ENCODE measurements around the gene ARFGAP2.

The ARFGAP2 gene

GRCh38 chr11:47156333-47156732 is 20.3 kb downstream of the ARFGAP2 start:
- Histone ChIP-seq H3K27ac (ENCODE audit: low read depth, low read length) (no peak overlapping the region), H3K9ac (ENCODE audit: low read depth, low read length) (no peak overlapping the region), H3K4me3 (ENCODE audit: low read depth, low read length) (no peak overlapping the region), H3K27me3 (ENCODE audit: control insufficient read depth, insufficient read depth, low read length) (no peaks in the 10 kb centered on the region), H3K9me3 (ENCODE audit: control insufficient read depth, insufficient read depth, low read length) (no peaks in the 10 kb centered on the region), H3K4me1 (ENCODE audit: control insufficient read depth, insufficient read depth, low read length) (peaks cover 11% of the 10 kb centered on the region), H3K36me3 (ENCODE audit: control insufficient read depth, insufficient read depth, low read length) (no peaks in the 10 kb centered on the region)

GRCh38 chr11:47155879-47156278 is 20.8 kb downstream of the ARFGAP2 start:
- H3K4me1 ChIP-seq (ENCODE audit: control insufficient read depth, insufficient read depth, low read length) = peaks cover 11% of the 10 kb centered on the region

GRCh38 chr11:47154616-47155570 is 21.8 kb downstream of the ARFGAP2 start:
- H3K4me3 ChIP-seq (ENCODE audit: low read depth, low read length) = no peak overlapping the region

More at GRCh38 chr11:47155879-47156278, 20.8 kb downstream of the ARFGAP2 start:
- Histone ChIP-seq H3K27ac (ENCODE audit: low read depth, low read length) (no peak overlapping the region), H3K9me3 (ENCODE audit: control insufficient read depth, insufficient read depth, low read length) (no peaks in the 10 kb centered on the region), H3K9ac (ENCODE audit: low read depth, low read length) (no peak overlapping the region), H3K4me3 (ENCODE audit: low read depth, low read length) (no peak overlapping the region), H3K36me3 (ENCODE audit: control insufficient read depth, insufficient read depth, low read length) (no peaks in the 10 kb centered on the region), H3K27me3 (ENCODE audit: control insufficient read depth, insufficient read depth, low read length) (no peaks in the 10 kb centered on the region)

GRCh38 chr11:47152953-47153950 is 23.4 kb downstream of the ARFGAP2 start:
- Histone ChIP-seq H3K27ac (ENCODE audit: low read depth, low read length) (no peak overlapping the region), H3K4me3 (ENCODE audit: low read depth, low read length) (no peak overlapping the region), H3K9ac (ENCODE audit: low read depth, low read length) (no peak overlapping the region), H3K9me3 (ENCODE audit: control insufficient read depth, insufficient read depth, low read length) (no peaks in the 10 kb centered on the region), H3K36me3 (ENCODE audit: control insufficient read depth, insufficient read depth, low read length) (no peaks in the 10 kb centered on the region), H3K27me3 (ENCODE audit: control insufficient read depth, insufficient read depth, low read length) (no peaks in the 10 kb centered on the region), H3K4me1 (ENCODE audit: control insufficient read depth, insufficient read depth, low read length) (peaks cover 11% of the 10 kb centered on the region)

More at GRCh38 chr11:47154616-47155570, 21.8 kb downstream of the ARFGAP2 start:
- H3K4me1 ChIP-seq (ENCODE audit: control insufficient read depth, insufficient read depth, low read length) = peaks cover 11% of the 10 kb centered on the region
- no peaks in the 10 kb centered on the region for H3K9me3 ChIP-seq (ENCODE audit: control insufficient read depth, insufficient read depth, low read length)
- H3K27ac ChIP-seq (ENCODE audit: low read depth, low read length) = no peak overlapping the region
- H3K27me3 ChIP-seq (ENCODE audit: control insufficient read depth, insufficient read depth, low read length) = no peaks in the 10 kb centered on the region
- no peak overlapping the region for H3K9ac ChIP-seq (ENCODE audit: low read depth, low read length)
- no peaks in the 10 kb centered on the region for H3K36me3 ChIP-seq (ENCODE audit: control insufficient read depth, insufficient read depth, low read length)

- Histone ChIP-seq H3K9me3 (ENCODE audit: control insufficient read depth, insufficient read depth, low read length) (no peaks in the 10 kb centered on the region), H3K4me1 (ENCODE audit: control insufficient read depth, insufficient read depth, low read length) (peaks cover 11% of the 10 kb centered on the region), H3K36me3 (ENCODE audit: control insufficient read depth, insufficient read depth, low read length) (no peaks in the 10 kb centered on the region), H3K4me3 (ENCODE audit: low read depth, low read length) (no peak overlapping the region), H3K9ac (ENCODE audit: low read depth, low read length) (no peak overlapping the region), H3K27me3 (ENCODE audit: control insufficient read depth, insufficient read depth, low read length) (no peaks in the 10 kb centered on the region), H3K27ac (ENCODE audit: low read depth, low read length) (no peak overlapping the region)
Observed at GRCh38 chr11:47152126-47152952, 24.3 kb downstream of the ARFGAP2 start.

GRCh38 chr11:47149782-47150181 is 26.9 kb downstream of the ARFGAP2 start:
- no peaks in the 10 kb centered on the region for H3K36me3 ChIP-seq (ENCODE audit: control insufficient read depth, insufficient read depth, low read length)
- H3K27me3 ChIP-seq (ENCODE audit: control insufficient read depth, insufficient read depth, low read length) = no peaks in the 10 kb centered on the region
- H3K4me1 ChIP-seq (ENCODE audit: control insufficient read depth, insufficient read depth, low read length) = peaks cover 11% of the 10 kb centered on the region
- H3K9me3 ChIP-seq (ENCODE audit: control insufficient read depth, insufficient read depth, low read length) = no peaks in the 10 kb centered on the region
- no peak overlapping the region for H3K4me3 ChIP-seq (ENCODE audit: low read depth, low read length)
- no peak overlapping the region for H3K27ac ChIP-seq (ENCODE audit: low read depth, low read length)
- no peak overlapping the region for H3K9ac ChIP-seq (ENCODE audit: low read depth, low read length)

- peaks cover 11% of the 10 kb centered on the region for H3K4me1 ChIP-seq (ENCODE audit: control insufficient read depth, insufficient read depth, low read length)
- H3K27ac ChIP-seq (ENCODE audit: low read depth, low read length) = no peak overlapping the region
Observed at GRCh38 chr11:47148903-47149531, 27.7 kb downstream of the ARFGAP2 start.

GRCh38 chr11:47148270-47148669 is 28.4 kb downstream of the ARFGAP2 start:
- H3K36me3 ChIP-seq (ENCODE audit: control insufficient read depth, insufficient read depth, low read length) = no peaks in the 10 kb centered on the region
- H3K4me3 ChIP-seq (ENCODE audit: low read depth, low read length) = no peak overlapping the region
- no peaks in the 10 kb centered on the region for H3K27me3 ChIP-seq (ENCODE audit: control insufficient read depth, insufficient read depth, low read length)
- no peaks in the 10 kb centered on the region for H3K9me3 ChIP-seq (ENCODE audit: control insufficient read depth, insufficient read depth, low read length)
- peaks cover 7% of the 10 kb centered on the region for H3K4me1 ChIP-seq (ENCODE audit: control insufficient read depth, insufficient read depth, low read length)
- no peak overlapping the region for H3K9ac ChIP-seq (ENCODE audit: low read depth, low read length)
- H3K27ac ChIP-seq (ENCODE audit: low read depth, low read length) = no peak overlapping the region

More at GRCh38 chr11:47148903-47149531, 27.7 kb downstream of the ARFGAP2 start:
- Histone ChIP-seq H3K4me3 (ENCODE audit: low read depth, low read length) (no peak overlapping the region), H3K9me3 (ENCODE audit: control insufficient read depth, insufficient read depth, low read length) (no peaks in the 10 kb centered on the region), H3K27me3 (ENCODE audit: control insufficient read depth, insufficient read depth, low read length) (no peaks in the 10 kb centered on the region), H3K9ac (ENCODE audit: low read depth, low read length) (no peak overlapping the region), H3K36me3 (ENCODE audit: control insufficient read depth, insufficient read depth, low read length) (no peaks in the 10 kb centered on the region)

GRCh38 chr11:47147681-47148080 is 29.0 kb downstream of the ARFGAP2 start:
- Histone ChIP-seq H3K4me3 (ENCODE audit: low read depth, low read length) (no peak overlapping the region), H3K27ac (ENCODE audit: low read depth, low read length) (no peak overlapping the region), H3K27me3 (ENCODE audit: control insufficient read depth, insufficient read depth, low read length) (no peaks in the 10 kb centered on the region), H3K4me1 (ENCODE audit: control insufficient read depth, insufficient read depth, low read length) (peaks cover 3% of the 10 kb centered on the region; the same call in 1 of the 2 replicates), H3K9me3 (ENCODE audit: control insufficient read depth, insufficient read depth, low read length) (no peaks in the 10 kb centered on the region), H3K9ac (ENCODE audit: low read depth, low read length) (no peak overlapping the region), H3K36me3 (ENCODE audit: control insufficient read depth, insufficient read depth, low read length) (no peaks in the 10 kb centered on the region)

GRCh38 chr11:47147250-47147649 is 29.4 kb downstream of the ARFGAP2 start:
- H3K4me3 ChIP-seq (ENCODE audit: low read depth, low read length) = no peak overlapping the region
- H3K36me3 ChIP-seq (ENCODE audit: control insufficient read depth, insufficient read depth, low read length) = no peaks in the 10 kb centered on the region
- H3K4me1 ChIP-seq (ENCODE audit: control insufficient read depth, insufficient read depth, low read length) = no peaks in the 10 kb centered on the region; the same call in 1 of the 2 replicates
- no peaks in the 10 kb centered on the region for H3K27me3 ChIP-seq (ENCODE audit: control insufficient read depth, insufficient read depth, low read length)
- H3K9me3 ChIP-seq (ENCODE audit: control insufficient read depth, insufficient read depth, low read length) = no peaks in the 10 kb centered on the region
- H3K27ac ChIP-seq (ENCODE audit: low read depth, low read length) = no peak overlapping the region
- no peak overlapping the region for H3K9ac ChIP-seq (ENCODE audit: low read depth, low read length)
